Osteoblast (primary cell): ENCODE results near the gene CDC14B. TPM values are rescaled to one million over a fixed set of nuclear protein-coding genes. Genes with fewer than 3 reads are reported as not detected.

Source experiments
- DNase-seq: peaks from one replicate; pipeline ENCODE4 v3.0.0; 2011; ENCODE audit warnings: low spot score, mixed read lengths; ENCODE audit not compliant: insufficient read length; ENCODE audit errors: missing footprints
- H2AFZ ChIP-seq: 2 replicates; pipeline ENCODE4 v1.6.0; 2011; ENCODE audit warnings: mild to moderate bottlenecking, low read length
- H3K27ac ChIP-seq: 2 replicates; pipeline ENCODE4 v1.5.1; 2011; ENCODE audit warnings: mild to moderate bottlenecking, low read depth, low read length, moderate library complexity
- H3K27me3 ChIP-seq: 2 replicates; pipeline ENCODE4 v1.6.0; 2012; ENCODE audit warnings: mild to moderate bottlenecking, control low read depth, inconsistent platforms, low read length, moderate library complexity; ENCODE audit not compliant: insufficient read depth
- H3K36me3 ChIP-seq: 2 replicates; pipeline ENCODE4 v1.5.1; 2011; ENCODE audit warnings: mild to moderate bottlenecking, low read length, control low read depth, moderate library complexity; ENCODE audit not compliant: insufficient read depth
- H3K4me1 ChIP-seq: 2 replicates; pipeline ENCODE4 v1.5.1; 2011; ENCODE audit warnings: mild to moderate bottlenecking, low read length, control low read depth, moderate library complexity; ENCODE audit not compliant: insufficient read depth
- H3K4me2 ChIP-seq: 2 replicates; pipeline ENCODE4 v1.6.0; 2011; ENCODE audit warnings: mild to moderate bottlenecking, low read length; ENCODE audit not compliant: insufficient read depth
- H3K4me3 ChIP-seq: fragments of 200-600 bp; sonication (generic); 3 replicates; pipeline ENCODE4 v1.5.1; 2012; ENCODE audit warnings: mild to moderate bottlenecking, low read length, inconsistent platforms; ENCODE audit not compliant: insufficient read depth
- H3K79me2 ChIP-seq: 2 replicates; pipeline ENCODE4 v1.6.0; 2012; ENCODE audit warnings: mild to moderate bottlenecking, low read length, control low read depth, inconsistent platforms; ENCODE audit not compliant: insufficient read depth
- H3K9me3 ChIP-seq: 2 replicates; pipeline ENCODE4 v1.5.1; 2011; ENCODE audit warnings: low read depth, low read length, control low read depth
- H4K20me1 ChIP-seq: 2 replicates; pipeline ENCODE4 v1.6.0; 2012; ENCODE audit warnings: mild to moderate bottlenecking, low read length, control low read depth; ENCODE audit not compliant: insufficient read depth
- CTCF ChIP-seq: IDR thresholded peaks from 2 replicates; pipeline ENCODE4 v1.5.1; 2011; ENCODE audit warnings: mild to moderate bottlenecking, low read depth, low read length, moderate library complexity; ENCODE audit errors: extremely low read depth
- total RNA-seq: library from RNA; depleted of rRNA; stranded (reverse); fragments of >200 nt; gene quantifications from 2 replicates; pipeline ENCODE4 v1.2.3, GENCODE V29; 2012

Gene CDC14B
- total RNA-seq, 1 donor, result 43.4 TPM

GRCh38 chr9:96482476-96482875, 137.2 kb downstream of the CDC14B start:
- TF ChIP-seq CTCF, result no peak
- Histone ChIP-seq H3K4me1 (peaks cover 20% of the 10 kb centered on the region), H3K4me3 (no peak overlapping the region), H4K20me1 (no peaks in the 10 kb centered on the region), H3K36me3 (no peaks in the 10 kb centered on the region), H2AFZ (no peak overlapping the region), H3K79me2 (no peaks in the 10 kb centered on the region), H3K27ac (no peak overlapping the region), H3K27me3 (no peaks in the 10 kb centered on the region), H3K9me3 (no peaks in the 10 kb centered on the region), H3K4me2 (no peak overlapping the region)
- DNase-seq, result no peak

- Histone ChIP-seq H3K27me3 (no peaks in the 10 kb centered on the region), H3K9me3 (no peaks in the 10 kb centered on the region), H3K4me3 (no peak overlapping the region), H3K79me2 (peaks cover 2% of the 10 kb centered on the region), H3K4me1 (peaks cover 16% of the 10 kb centered on the region), H3K4me2 (no peak overlapping the region), H4K20me1 (no peaks in the 10 kb centered on the region), H3K36me3 (peaks cover 5% of the 10 kb centered on the region), H2AFZ (no peak overlapping the region), H3K27ac (no peak overlapping the region)
- no peak for DNase-seq
- no peak for TF ChIP-seq CTCF
Measured at GRCh38 chr9:96480736-96481135, 138.9 kb downstream of the CDC14B start.

GRCh38 chr9:96478829-96479371, 140.7 kb downstream of the CDC14B start:
- Histone ChIP-seq H3K27ac (peak overlapping the region; percentile 32), H3K27me3 (no peaks in the 10 kb centered on the region), H3K4me3 (no peak overlapping the region), H4K20me1 (no peaks in the 10 kb centered on the region), H3K4me1 (peaks cover 14% of the 10 kb centered on the region), H3K9me3 (no peaks in the 10 kb centered on the region), H3K79me2 (peaks cover 2% of the 10 kb centered on the region), H2AFZ (no peak overlapping the region), H3K36me3 (peaks cover 10% of the 10 kb centered on the region), H3K4me2 (no peak overlapping the region)
- TF ChIP-seq CTCF, result no peak
- no peak for DNase-seq

GRCh38 chr9:96476591-96476990, 143.1 kb downstream of the CDC14B start:
- Histone ChIP-seq H3K36me3 (peaks cover 24% of the 10 kb centered on the region), H3K27ac (peak overlapping the region; percentile 37), H3K79me2 (peaks cover 2% of the 10 kb centered on the region), H3K4me1 (peaks cover 14% of the 10 kb centered on the region), H3K9me3 (no peaks in the 10 kb centered on the region), H3K27me3 (no peaks in the 10 kb centered on the region), H4K20me1 (no peaks in the 10 kb centered on the region), H3K4me2 (peak overlapping the region; percentile 11), H3K4me3 (no peak overlapping the region), H2AFZ (no peak overlapping the region)
- TF ChIP-seq CTCF, result no peak
- no peak for DNase-seq
